K562 (cell line): ENCODE measurements around the gene OTULIN. TPM values are rescaled to one million over a fixed set of nuclear protein-coding genes. Genes with fewer than 3 reads are reported as not detected.

Experiments
- ATAC-seq: fragments of 200-7000 bp; cut with Tn5 transposase; 3 replicates; pipeline ENCODE4 v1.9.1; 2020; ENCODE audit warnings: moderate library complexity
- BruUV-seq: library from RNA; stranded (reverse); fragments of 400-500 nt; replicated peaks from 2 replicates; lab custom pipeline; 2021; lab: Mats Ljungman, UMichigan
- CTCF ChIA-PET: fragments of 300-600 bp; formaldehyde crosslinking; extraction: SDS; loops from one replicate; lab custom pipeline; 2021; ENCODE audit warnings: low intra/inter-chr PET ratio; lab: Yijun Ruan, JAX
- POLR2A ChIA-PET: fragments of 300-600, 350-650 bp; sonication (Branson Sonifier 250); formaldehyde crosslinking; extraction: SDS; loops from one replicate; lab custom pipeline; 2021; ENCODE audit warnings: antibody characterized with exemption, inconsistent platforms; lab: Yijun Ruan, JAX
- DNase-seq, 4 experiments: peaks; one replicate each; pipeline versions ENCODE4 v3.0.0 to v3.0.0-alpha.2; 2011 to 2018; ENCODE audit warnings: low spot score in 3 of 4, mixed read lengths in 3 of 4; ENCODE audit errors: extremely low read depth in 1 of 4
- FAIRE-seq: peaks from 2 replicates; lab custom pipeline; 2011; peaks lifted over from hg19 to GRCh38; lab: Jason Lieb, UNC
- H2AFZ ChIP-seq: 2 replicates; pipeline ENCODE4 v1.6.0; 2011; ENCODE audit warnings: low read depth, low read length, control low read depth, inconsistent platforms
- H3K27ac ChIP-seq: fragments of 200-600 bp; 3 replicates; pipeline ENCODE4 v1.8.0; 2011; ENCODE audit warnings: low read depth, mild to moderate bottlenecking, control low read depth, inconsistent platforms, low read length, moderate library complexity, mixed read lengths; ENCODE audit errors: extremely low read depth
- H3K27me3 ChIP-seq, 2 experiments: fragments of 300-600 bp in 1 of 2; 2 replicates in 1 of 2; 3 replicates in 1 of 2; pipeline versions ENCODE4 v1.6.0 to v1.8.0; 2011; ENCODE audit warnings: inconsistent platforms in 2 of 2, low read length in 2 of 2, mild to moderate bottlenecking in 1 of 2, mixed read lengths in 1 of 2, moderate library complexity in 1 of 2; ENCODE audit not compliant: control insufficient read depth in 2 of 2, insufficient read depth in 2 of 2
- H3K36me3 ChIP-seq: fragments of 300-600 bp; 3 replicates; pipeline ENCODE4 v1.8.0; 2011; ENCODE audit warnings: mild to moderate bottlenecking, low read length, inconsistent platforms; ENCODE audit not compliant: control insufficient read depth, insufficient read depth
- H3K4me1 ChIP-seq, 2 experiments: fragments of 200-600 bp in 1 of 2; replicated peaks in 1 of 2; 2 replicates in 1 of 2; 3 replicates in 1 of 2; pipeline versions ENCODE4 v1.5.1 to v1.8.0; 2011; ENCODE audit warnings: inconsistent platforms in 2 of 2, low read length in 2 of 2, mild to moderate bottlenecking in 1 of 2, mixed read lengths in 1 of 2, moderate library complexity in 1 of 2; ENCODE audit not compliant: control insufficient read depth in 2 of 2, insufficient read depth in 2 of 2
- H3K4me2 ChIP-seq: 2 replicates; pipeline ENCODE4 v1.6.1; 2011; ENCODE audit warnings: low read length, control low read depth, inconsistent platforms, mixed read lengths; ENCODE audit not compliant: insufficient read depth
- H3K4me3 ChIP-seq: fragments of 200-600 bp; sonication (generic), shearing (Covaris generic); 2 replicates; pipeline ENCODE4 v1.5.1; 2016; ENCODE audit warnings: control low read depth, inconsistent platforms
- H3K79me2 ChIP-seq: fragments of 200-600 bp; 3 replicates; pipeline ENCODE4 v1.8.0; 2011; ENCODE audit warnings: low read length, inconsistent platforms; ENCODE audit not compliant: control insufficient read depth, insufficient read depth
- H3K9ac ChIP-seq, 2 experiments: 2 replicates each; pipeline versions ENCODE4 v1.6.0 to v1.6.1; 2011; ENCODE audit warnings: low read depth in 2 of 2, low read length in 2 of 2, control low read depth in 1 of 2, inconsistent platforms in 1 of 2, mild to moderate bottlenecking in 1 of 2, mixed read lengths in 1 of 2; ENCODE audit not compliant: insufficient read depth in 1 of 2
- H3K9me1 ChIP-seq: one replicate; pipeline ENCODE4 v1.6.0; 2011; ENCODE audit warnings: inconsistent platforms, mild to moderate bottlenecking, low read length, moderate library complexity; ENCODE audit not compliant: control insufficient read depth, insufficient read depth
- H3K9me3 ChIP-seq: replicated peaks from 2 replicates; pipeline ENCODE4 v1.5.1; 2011; ENCODE audit warnings: low read depth, low read length, inconsistent platforms; ENCODE audit not compliant: control insufficient read depth, insufficient read depth
- H4K20me1 ChIP-seq: replicated peaks from 2 replicates; pipeline ENCODE4 v1.6.1; 2011; ENCODE audit warnings: low read length, inconsistent platforms, mixed read lengths; ENCODE audit not compliant: control insufficient read depth, insufficient read depth
- CBFA2T2 ChIP-seq: fragments of 450-650 bp; conservative IDR thresholded peaks from 2 replicates; pipeline ENCODE4 v1.6.1; 2017; ENCODE audit warnings: mild to moderate bottlenecking
- ETS2 ChIP-seq: IDR thresholded peaks from 2 replicates; pipeline ENCODE4 v1.6.1; 2016; ENCODE audit warnings: borderline replicate concordance, missing genetic modification characterization, mild to moderate bottlenecking, moderate library complexity, missing compliant biosample characterization; ENCODE audit not compliant: poor library complexity, severe bottlenecking
- FOXK2 ChIP-seq, 2 experiments: fragments of 450-650 bp; IDR thresholded peaks in 1 of 2; conservative IDR thresholded peaks in 1 of 2; 2 replicates each; pipeline ENCODE4 v1.6.1; 2016; ENCODE audit warnings: low read depth in 2 of 2, mild to moderate bottlenecking in 1 of 2
- FOXO4 ChIP-seq: fragments of 450-650 bp; formaldehyde crosslinking; IDR thresholded peaks from 2 replicates; pipeline ENCODE4 v1.4.0; 2020; ENCODE audit warnings: mild to moderate bottlenecking, moderate library complexity
- SP1 ChIP-seq: sonication (generic); formaldehyde crosslinking; IDR thresholded peaks from 2 replicates; pipeline ENCODE4 v1.8.1; 2022; ENCODE audit warnings: mild to moderate bottlenecking, missing genetic modification reagents
- SPI1 ChIP-seq: IDR thresholded peaks from 2 replicates; pipeline ENCODE4 v1.6.1; 2011; ENCODE audit warnings: low read depth, low read length, control low read depth, borderline replicate concordance
- TCF15 ChIP-seq: fragments of 250-450 bp; sonication (Bioruptor Pico); IDR thresholded peaks from 2 replicates; pipeline ENCODE4 v1.8.0; 2022; ENCODE audit warnings: moderate library complexity, mild to moderate bottlenecking, inconsistent platforms
- ZNF785 ChIP-seq: fragments of 250-450 bp; sonication (Bioruptor Pico); IDR thresholded peaks from 2 replicates; pipeline ENCODE4 v1.4.0; 2020; ENCODE audit warnings: mild to moderate bottlenecking
- WGBS: fragments of 100-300 bp; shearing (Covaris generic); methylation state at CpG from one replicate; pipeline ENCODE4 v1.1.6; 2016; ENCODE audit warnings: low coverage, mixed read lengths; ENCODE audit not compliant: insufficient coverage; ENCODE audit errors: missing lambda C conversion rate; 5-methylcytosine and 5-hydroxymethylcytosine counted together
- in situ Hi-C: fragments of 300-500 bp; cut with MboI; formaldehyde crosslinking; loops from 4 replicates; pipeline ENCODE4 v1.15.0; 2018; ENCODE audit warnings: inconsistent platforms, mixed read lengths
- intact Hi-C: fragments of 100-400 bp; cut with micrococcal nuclease; formaldehyde crosslinking; loops from 2 replicates; pipeline ENCODE4 v1.14.2; 2022
- polyA plus RNA-seq, 8 experiments: library from polyadenylated mRNA; depleted of rRNA in 4 of 8; stranded (reverse) in 5 of 8; unstranded in 3 of 8; fragments of >200 nt; fragmentation: Nextera tagmentation in 2 of 8; fragmentation: Illumina TruSeq in 1 of 8; extraction: Ambion mirVana in 2 of 8; extraction: Trizol in 1 of 8; gene quantifications; 2 replicates each; pipeline versions ENCODE4 v1.2.1 to v1.2.3, GENCODE V29; 2011 to 2014; ENCODE audit warnings: inconsistent platforms in 1 of 8, missing spikeins in 1 of 8
- total RNA-seq, 7 experiments: library from RNA; depleted of rRNA in 6 of 7; stranded (reverse); fragments of >200 nt in 6 of 7; fragmentation: Illumina TruSeq in 2 of 7; extraction: Trizol in 2 of 7; gene quantifications; 2 replicates each; pipeline versions ENCODE4 v1.2.1 to v1.2.3, GENCODE V29; 2011 to 2021; ENCODE audit warnings: low replicate concordance in 1 of 7

OTULIN gene
- total and polyA plus RNA-seq, 9 of the 15 experiments (the other 6 are each of a cell fraction or from before 2014, with no cell fraction given): 3.3 to 33.6 (median 20.1) TPM

GRCh38 chr5:14668181-14668591 is 3.7 kb downstream of the OTULIN start:
- CTCF ChIA-PET: no interaction called here

GRCh38 chr5:14669415-14669814 is 4.9 kb downstream of the OTULIN start:
- Histone ChIP-seq H3K79me2 (peaks cover 98% of the 10 kb centered on the region), H3K27me3 (no peaks in the 10 kb centered on the region), H3K27ac (no peak overlapping the region)
- BruUV-seq: no TSS peak
- intact Hi-C loops: no loop called here
- TF ChIP-seq TCF15 (CRISPR knock-in tag) (no peak), ETS2 (tag) (no peak), CBFA2T2 (no peak), FOXK2 (conservative IDR thresholded peaks at IDR 0.05 in 1 of 2, IDR thresholded peaks at IDR 0.05 in 1 of 2; ENCODE audit: low read depth in 2 of 2) (no peak), SP1 (CRISPR knock-in tag) (no peak), ZNF785 (no peak), FOXO4 (CRISPR knock-in tag) (no peak)
- TF ChIP-seq, all 486 proteins: peak for 0
- ChIA-PET CTCF (no interaction called here), POLR2A (interaction anchor here (0.6 to 1.4 kb wide), 2 partner anchors 9 to 296 kb away, joined by 3 to 5 read pairs; no protein-coding TSS in a partner anchor)
- Histone ChIP-seq H3K36me3 (peaks cover 26% of the 10 kb centered on the region; the same call in 1 of the 3 replicates), H3K4me3 (no peak overlapping the region), H4K20me1 (peaks cover 14% of the 10 kb centered on the region; the same call in 1 of the 2 replicates), H3K9me1 (no peaks in the 10 kb centered on the region), H2AFZ (no peak overlapping the region), H3K9ac (no peak overlapping the region), H3K4me2 (no peak overlapping the region), H3K4me1 (peaks cover 12 to 15% of the 10 kb centered on the region in 2 experiments), H3K9me3 (no peaks in the 10 kb centered on the region)
- no peak for FAIRE-seq
- no peak for DNase-seq
- WGBS: 74% methylated on average over 5 of the region's 5 CpGs
- in situ Hi-C loops: loop anchor here (10.0 kb wide), 1 partner anchor 665 kb away; no protein-coding TSS in a partner anchor
- no peak for ATAC-seq

More at GRCh38 chr5:14668181-14668591, 3.7 kb downstream of the OTULIN start:
- H3K27ac ChIP-seq: no peak overlapping the region
- H3K9me3 ChIP-seq: no peaks in the 10 kb centered on the region
- in situ Hi-C loops: loop anchor here (10.0 kb wide), 1 partner anchor 663 kb away; no protein-coding TSS in a partner anchor
- WGBS: 91% methylated on average over 5 of the region's 5 CpGs
- BruUV-seq: no TSS peak
- no peaks in the 10 kb centered on the region for H3K9me1 ChIP-seq
- H2AFZ ChIP-seq: no peak overlapping the region
- H3K36me3 ChIP-seq: peaks cover 17% of the 10 kb centered on the region; the same call in 1 of the 3 replicates
- intact Hi-C loops: no loop called here
- no peak for DNase-seq
- H3K79me2 ChIP-seq: peaks cover 97% of the 10 kb centered on the region
- no peak overlapping the region; a peak in 1 of 4 replicates for H3K9ac ChIP-seq
- no peak for ATAC-seq
- no peak overlapping the region for H3K4me3 ChIP-seq
- H3K27me3 ChIP-seq: no peaks in the 10 kb centered on the region
- FAIRE-seq: no peak
- TF ChIP-seq SPI1: no peak
- POLR2A ChIA-PET: interaction anchor here (1.2 kb wide), 1 partner anchor 35 kb away, joined by 3 read pairs; no protein-coding TSS in a partner anchor
- peaks cover 19 to 24% of the 10 kb centered on the region in 2 experiments for H3K4me1 ChIP-seq
- peaks cover 14% of the 10 kb centered on the region; the same call in 1 of the 2 replicates for H4K20me1 ChIP-seq
- H3K4me2 ChIP-seq: no peak overlapping the region
